Stimulated activated CD4-positive, alpha-beta T cell treated with anti-CD3 and anti-CD28 coated beads, Interleukin-12 subunit alpha, Interleukin-12 subunit beta, amount 100 ng/mL, for 24 hours (primary cell): Measurements from ENCODE around the gene NSUN6.
A peak's percentile ranks its signal among the peaks of the same experiment; 100 is the strongest.
"Not testable (repeated sequence)": the region's sequence is repeated elsewhere in the genome, so short reads cannot be mapped to it uniquely, and the experiment has no call there.

Experiments used
- DNase-seq, 2 experiments: peaks; one replicate each; pipeline ENCODE4 v3.0.0-alpha.2; 2020; ENCODE audit warnings: low read depth in 2 of 2

NSUN6 gene

GRCh38 chr10:18659125-18659818 lies 7.9 kb upstream of the NSUN6 start, which contains the start of gene ARL5B:
ARL5B (plus strand) TSS chr10:18659431; CDS start chr10:18659638, 207 bp downstream.
- peak; percentile 95 to 96 for DNase-seq

DNA sequence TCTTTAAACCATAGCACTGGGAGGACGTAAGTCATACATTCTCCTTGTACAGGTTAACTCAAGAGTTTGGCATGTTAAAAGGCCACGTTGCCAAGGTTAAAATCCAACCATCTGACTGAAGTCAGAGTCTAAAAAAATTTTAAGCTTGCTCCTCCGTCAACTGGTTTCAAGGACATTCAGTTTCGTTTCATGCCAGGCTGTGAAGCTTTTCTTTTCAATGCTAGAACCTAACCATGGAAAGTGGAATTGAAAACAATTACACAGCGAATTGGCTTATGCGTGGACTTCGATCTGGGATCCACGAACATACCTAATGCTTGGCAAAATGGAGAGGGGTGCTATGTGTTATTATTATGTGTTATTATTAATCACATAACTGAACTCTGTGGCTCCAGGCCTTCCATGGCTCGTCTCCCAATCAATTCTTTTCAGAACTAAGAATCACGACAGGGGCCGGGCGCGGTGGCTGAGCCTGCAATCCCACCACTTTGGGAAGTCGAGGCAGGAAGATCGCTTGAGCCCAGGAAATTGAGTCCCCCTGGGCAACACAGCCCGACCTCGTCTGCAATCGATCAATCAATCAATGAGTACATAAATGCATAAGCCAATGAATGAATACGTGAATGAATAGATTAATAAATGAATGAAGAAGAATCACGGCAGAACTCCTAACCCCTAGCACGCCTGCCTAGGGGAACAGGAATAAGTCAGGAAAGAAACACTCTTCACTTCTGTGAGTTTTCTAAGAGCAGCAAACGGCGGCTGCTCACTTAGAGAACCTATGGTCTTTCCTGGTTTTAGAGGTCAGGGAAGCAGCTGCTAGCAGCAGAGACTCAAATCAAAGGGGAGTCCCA lies 7.1 kb upstream of the NSUN6 start:
- DNase-seq, result no peak

GRCh38 chr10:18656724-18657123 lies 5.3 kb upstream of the NSUN6 start:
- DNase-seq, result no peak

DNA sequence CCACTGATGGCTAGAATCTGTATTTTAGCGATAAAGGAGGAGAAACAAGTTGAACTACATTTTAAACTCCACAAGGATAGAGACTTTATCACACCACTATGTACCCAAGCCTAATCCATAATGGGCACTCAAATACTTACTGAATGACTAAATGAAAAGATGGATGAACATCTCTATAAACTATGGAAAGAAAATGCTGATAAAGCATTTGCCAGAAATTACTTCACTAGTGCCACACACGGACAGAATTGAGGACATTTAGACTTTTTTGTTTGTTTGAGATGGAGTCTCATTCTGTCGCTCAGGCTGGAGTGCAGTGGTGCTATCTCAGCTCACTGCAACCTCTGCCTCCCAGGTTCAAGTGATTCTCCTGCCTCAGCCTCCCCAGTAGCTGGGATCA lies 1.7 kb upstream of the NSUN6 start:
- DNase-seq, result no peak

DNA sequence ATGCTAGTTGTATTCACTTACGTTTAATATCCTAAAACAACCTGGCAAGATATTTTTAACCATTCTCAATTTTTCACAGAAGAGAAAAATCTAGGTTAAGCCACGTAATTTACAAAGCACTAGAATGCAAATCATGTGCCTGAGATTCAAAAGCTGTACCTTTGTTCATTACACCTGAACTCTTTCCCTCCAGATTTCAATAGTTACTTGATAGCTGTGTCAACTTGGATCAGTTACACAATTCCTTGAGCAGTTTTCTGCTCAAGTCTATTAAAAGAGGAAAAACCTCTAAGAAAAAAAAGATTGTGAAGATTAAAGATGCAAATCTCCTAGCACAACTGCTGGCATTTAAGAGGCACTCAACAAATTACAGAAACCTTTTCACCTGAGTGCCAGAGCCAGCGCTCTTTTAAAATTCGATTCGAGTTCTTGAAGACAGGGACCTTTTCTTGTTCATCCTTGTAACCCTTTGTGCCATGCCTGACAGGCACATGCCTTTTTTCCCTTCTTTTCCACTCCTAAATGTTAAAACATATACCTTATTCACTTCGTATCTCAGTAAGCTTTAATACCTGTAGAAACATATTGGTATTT lies 886 bp downstream of the NSUN6 start:
- DNase-seq, result no peak

DNA sequence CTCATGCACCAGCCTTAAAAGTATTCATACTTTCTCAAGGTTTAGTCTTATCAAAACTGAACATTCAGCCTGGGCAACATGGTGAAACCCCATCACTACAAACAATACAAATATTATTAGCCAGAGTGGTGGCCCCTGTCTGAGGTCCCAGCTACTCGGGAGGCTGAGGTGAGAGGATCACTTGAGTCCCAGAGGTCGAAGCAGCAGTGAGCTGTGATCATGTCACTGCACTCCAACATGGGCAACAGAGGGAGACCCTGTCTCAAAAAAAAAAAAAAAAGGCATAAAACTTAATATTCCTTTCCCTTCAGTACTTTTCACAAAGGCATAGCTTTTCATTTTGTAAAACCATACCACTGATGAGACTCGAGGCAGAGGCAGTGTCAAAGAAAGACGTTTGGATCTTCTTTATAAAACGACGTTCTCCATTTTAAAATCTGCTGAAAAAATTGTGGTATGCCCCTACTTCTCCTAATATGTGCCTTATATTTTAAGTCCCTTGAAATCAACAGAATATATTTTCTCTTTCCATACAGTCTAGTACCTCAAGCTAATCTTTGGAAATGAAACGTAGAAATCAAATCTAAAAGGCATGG lies 1.9 kb downstream of the NSUN6 start:
- no peak for DNase-seq

GRCh38 chr10:18647945-18648344 lies 3.4 kb downstream of the NSUN6 start:
- no peak for DNase-seq

GRCh38 chr10:18647151-18647550 lies 4.2 kb downstream of the NSUN6 start:
- no peak for DNase-seq

DNA sequence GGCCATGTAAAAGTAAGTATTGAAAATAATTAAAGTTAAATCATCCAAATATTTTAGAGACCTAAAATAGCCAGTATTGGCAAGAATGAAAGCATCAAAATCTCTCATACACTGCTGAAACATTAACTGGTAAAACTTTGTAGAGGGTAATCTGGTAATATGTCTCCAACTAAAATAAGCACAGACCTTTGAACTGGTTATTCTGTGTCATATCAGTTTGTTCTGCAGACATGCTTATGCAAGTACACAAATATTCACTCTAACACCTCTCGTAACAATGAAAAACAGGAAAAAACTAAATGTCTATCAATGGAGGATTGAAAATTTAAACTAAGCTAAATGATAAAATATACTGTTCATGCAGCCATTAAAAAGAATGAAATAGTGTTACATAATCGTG lies 11.7 kb downstream of the NSUN6 start:
- not testable (repeated sequence) for DNase-seq

- not testable (repeated sequence) for DNase-seq
Measured at GRCh38 chr10:18637400-18637799, 14.0 kb downstream of the NSUN6 start.

- DNase-seq, result no peak
Measured at GRCh38 chr10:18635995-18636394, 15.4 kb downstream of the NSUN6 start.

- not testable (repeated sequence) for DNase-seq
Measured at GRCh38 chr10:18632500-18632899, 18.9 kb downstream of the NSUN6 start.

DNA sequence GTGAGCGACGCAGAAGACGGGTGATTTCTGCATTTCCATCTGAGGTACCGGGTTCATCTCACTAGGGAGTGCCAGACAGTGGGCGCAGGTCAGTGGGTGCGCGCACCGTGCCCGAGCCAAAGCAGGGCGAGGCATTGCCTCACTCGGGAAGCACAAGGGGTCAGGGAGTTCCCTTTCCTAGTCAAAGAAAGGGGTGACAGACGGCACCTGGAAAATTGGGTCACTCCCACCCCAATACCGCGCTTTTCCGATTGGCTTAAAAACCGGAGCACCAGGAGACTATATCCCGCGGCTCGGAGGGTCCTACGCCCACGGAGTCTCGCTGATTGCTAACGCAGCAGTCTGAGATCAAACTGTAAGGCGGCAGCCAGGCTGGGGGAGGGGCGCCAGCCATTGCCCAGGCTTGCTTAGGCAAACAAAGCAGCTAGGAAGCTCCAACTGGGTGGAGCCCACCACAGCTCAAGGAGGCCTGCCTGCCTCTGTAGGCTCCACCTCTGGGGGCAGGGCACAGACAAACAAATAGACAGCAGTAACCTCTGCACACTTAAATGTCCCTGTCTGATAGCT lies 23.9 kb downstream of the NSUN6 start:
- peak; percentile 23 to 29 for DNase-seq

- no peak for DNase-seq
Measured at GRCh38 chr10:18625886-18626285, 25.5 kb downstream of the NSUN6 start.

DNA sequence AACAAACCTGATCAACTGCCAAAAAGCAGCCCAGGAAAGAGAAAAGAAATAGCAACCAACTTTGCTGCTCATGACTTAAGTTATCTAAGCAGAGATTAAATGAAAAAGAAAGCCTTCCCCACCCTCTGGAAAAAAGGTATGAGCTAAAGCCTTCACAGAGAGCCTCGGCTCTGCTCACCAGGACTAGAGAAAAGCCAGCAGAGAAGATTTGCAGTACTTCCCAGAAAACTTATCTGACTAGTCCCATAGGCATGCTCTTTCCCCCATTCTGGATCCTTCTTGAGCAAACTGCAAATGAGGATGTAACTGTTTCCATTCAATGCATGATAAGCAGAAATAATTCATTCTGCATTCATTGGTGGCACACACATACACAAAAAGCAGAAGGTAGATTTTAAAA lies 27.7 kb downstream of the NSUN6 start:
- DNase-seq, result not testable (repeated sequence)

DNA sequence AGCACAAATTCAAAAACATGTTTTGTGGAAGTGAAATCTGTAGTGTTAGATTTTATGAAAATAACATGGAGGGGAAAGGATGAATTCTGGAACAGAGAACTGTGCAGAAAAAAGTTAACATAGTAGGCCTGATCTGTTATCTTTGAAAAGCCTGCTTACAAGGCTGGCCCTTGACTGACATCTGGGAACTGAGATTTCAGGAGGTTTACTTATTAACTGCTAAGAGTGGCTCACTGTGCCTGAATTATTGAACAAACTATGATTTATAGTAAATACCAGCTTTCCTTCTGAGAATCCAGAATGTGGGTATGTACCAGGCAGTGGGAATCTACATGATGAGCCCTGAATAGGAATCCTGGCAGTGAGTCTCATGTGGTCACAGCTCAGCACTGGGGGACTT lies 30.5 kb downstream of the NSUN6 start:
- DNase-seq, result no peak

- no peak for DNase-seq
Measured at GRCh38 chr10:18619016-18619415, 32.4 kb downstream of the NSUN6 start.

- DNase-seq, result no peak
Measured at GRCh38 chr10:18616337-18616736, 35.0 kb downstream of the NSUN6 start.

DNA sequence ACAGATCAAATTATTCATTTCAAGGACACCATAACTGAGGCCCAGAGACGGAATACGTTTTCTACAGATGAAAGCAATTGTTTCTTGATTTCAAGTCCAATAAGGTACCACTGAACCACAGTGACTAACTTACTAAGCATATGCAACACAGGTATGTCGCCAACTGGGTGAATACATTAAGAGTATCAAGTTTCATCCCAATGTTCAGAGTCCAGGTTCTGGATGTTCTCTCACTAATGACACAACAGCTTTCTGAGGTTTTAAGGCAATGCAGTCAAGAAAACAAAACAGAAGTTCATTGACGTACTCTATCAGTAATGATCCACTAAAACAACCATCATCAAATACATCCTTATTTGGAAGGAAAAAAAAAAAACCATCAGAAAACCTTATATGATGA lies 35.8 kb downstream of the NSUN6 start:
- DNase-seq, result no peak

DNA sequence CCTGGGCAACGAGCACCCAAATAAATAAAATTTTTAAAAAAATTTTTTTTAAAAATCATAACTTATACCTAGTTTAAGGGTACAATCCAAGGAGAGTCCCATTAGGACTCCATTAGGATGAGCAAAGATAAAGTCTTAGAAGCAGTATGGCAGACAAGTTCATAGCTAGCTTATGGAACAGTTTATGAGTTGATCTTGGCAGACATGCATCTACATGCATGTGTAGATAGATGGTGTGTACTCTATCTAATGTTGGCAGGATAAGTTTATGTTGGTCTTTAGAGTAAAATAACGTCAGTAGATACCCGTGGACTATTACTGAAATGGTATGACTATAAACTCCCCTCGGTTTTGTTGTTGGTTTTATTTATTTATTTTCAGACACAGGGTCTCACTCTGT lies 40.2 kb downstream of the NSUN6 start:
- no peak for DNase-seq

DNA sequence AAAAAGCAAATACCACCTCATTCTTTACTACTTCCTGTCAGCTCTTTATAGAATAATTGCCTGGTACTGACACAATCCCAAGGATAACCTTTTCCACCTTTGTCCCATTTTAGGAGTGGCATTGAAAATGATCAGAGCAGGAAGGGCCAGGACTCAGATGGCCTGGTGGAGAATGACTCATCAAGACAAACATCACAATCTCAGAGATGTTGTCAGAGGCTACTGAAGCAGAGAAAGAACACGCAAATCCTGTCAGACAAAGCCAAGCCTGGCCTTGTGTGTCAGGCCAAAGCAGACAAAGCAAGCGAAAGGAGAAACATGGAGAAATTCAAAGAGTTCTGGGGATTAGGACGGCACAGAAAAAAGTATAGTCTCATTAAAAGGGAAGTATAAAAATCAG lies 40.9 kb downstream of the NSUN6 start:
- no peak for DNase-seq

- DNase-seq, result no peak
Measured at GRCh38 chr10:18608596-18608995, 42.8 kb downstream of the NSUN6 start.
